HG02938 (cell line): Measurements from ENCODE around the gene POM121.
"Not testable (repeated sequence)": the region's sequence is repeated elsewhere in the genome, so short reads cannot be mapped to it uniquely, and the experiment has no call there.

Source experiments
- ATAC-seq: cut with Tn5 transposase; IDR thresholded peaks from one replicate; pipeline ENCODE4 v1.9.1; 2021; ENCODE audit warnings: mild to moderate bottlenecking, moderate library complexity; ENCODE audit not compliant: unreplicated experiment

POM121 gene

GRCh38 chr7:72924733-72925545 lies at the start of gene POM121:
Gene POM121, plus strand, starts transcription at chr7:72925095. Its CDS starts 27 bp downstream, at chr7:72925122.
- ATAC-seq, result peak; percentile 73

- peak; percentile 99 for ATAC-seq
These were observed 45.7 kb upstream of the POM121 start for GRCh38 chr7:72879079-72879736.

- peak; percentile 15 for ATAC-seq
These were observed 45.1 kb upstream of the POM121 start for GRCh38 chr7:72879737-72880215.

GRCh38 chr7:72891750-72892149 lies 33.1 kb upstream of the POM121 start:
- not testable (repeated sequence) for ATAC-seq

- ATAC-seq, result not testable (repeated sequence)
These were observed 20.2 kb upstream of the POM121 start for GRCh38 chr7:72904740-72905139.

- not testable (repeated sequence) for ATAC-seq
These were observed 16.5 kb upstream of the POM121 start for GRCh38 chr7:72908422-72908821.

GRCh38 chr7:72911395-72911794 lies 13.5 kb upstream of the POM121 start:
- not testable (repeated sequence) for ATAC-seq

GRCh38 chr7:72913750-72914149 lies 11.1 kb upstream of the POM121 start:
- not testable (repeated sequence) for ATAC-seq

- ATAC-seq, result peak; percentile 86
These were observed 10.0 kb upstream of the POM121 start for GRCh38 chr7:72914756-72915525.

GRCh38 chr7:72919256-72919775 lies 5.6 kb upstream of the POM121 start:
- no peak for ATAC-seq

GRCh38 chr7:72924386-72924732 lies 536 bp upstream of the POM121 start:
- ATAC-seq, result peak; percentile 29

- no peak for ATAC-seq
These were observed 738 bp downstream of the POM121 start for GRCh38 chr7:72925546-72926120.

- not testable (repeated sequence) for ATAC-seq
These were observed 2.9 kb downstream of the POM121 start for GRCh38 chr7:72927791-72928190.

- not testable (repeated sequence) for ATAC-seq
These were observed 3.3 kb downstream of the POM121 start for GRCh38 chr7:72928216-72928615.

GRCh38 chr7:72942022-72942705 lies 17.3 kb downstream of the POM121 start:
- not testable (repeated sequence) for ATAC-seq

- ATAC-seq, result not testable (repeated sequence)
These were observed 18.1 kb downstream of the POM121 start for GRCh38 chr7:72942956-72943355.

GRCh38 chr7:72944937-72945336 lies 20.0 kb downstream of the POM121 start:
- not testable (repeated sequence) for ATAC-seq

GRCh38 chr7:72945597-72945996 lies 20.7 kb downstream of the POM121 start:
- ATAC-seq, result not testable (repeated sequence)

GRCh38 chr7:72946130-72946745 lies 21.3 kb downstream of the POM121 start:
- not testable (repeated sequence) for ATAC-seq

- not testable (repeated sequence) for ATAC-seq
These were observed 23.8 kb downstream of the POM121 start for GRCh38 chr7:72948714-72949113.
